Erythroblast (primary cell): Measurements from ENCODE around the gene SHFL.

Experiments used
- GATA1 ChIP-seq: IDR thresholded peaks from 2 replicates; pipeline ENCODE4 v1.6.1; 2011; ENCODE audit warnings: low read depth, mild to moderate bottlenecking, control low read depth, low read length, moderate library complexity
- POLR2A ChIP-seq: IDR thresholded peaks from 2 replicates; pipeline ENCODE4 v1.6.1; 2011; ENCODE audit warnings: mild to moderate bottlenecking, low read length

- no peak for TF ChIP-seq POLR2A
- no peak for TF ChIP-seq GATA1
Measured at GRCh38 chr19:10104665-10105508, 18.8 kb downstream of the SHFL start.
